Aortic smooth muscle cell (primary cell): ENCODE data around the gene CLRN3. TPM values are rescaled to one million over a fixed set of nuclear protein-coding genes. Genes with fewer than 3 reads are reported as not detected.

Source experiments
- total RNA-seq: library from RNA; depleted of rRNA; stranded (reverse); fragments of >200 nt; gene quantifications from 2 replicates; pipeline ENCODE4 v1.2.3, GENCODE V29; 2014

The CLRN3 gene
- not detected in 2 replicates for total RNA-seq

GRCh38 chr10:127892743-127893142 lies at the start of gene CLRN3:
Gene CLRN3 (minus strand): TSS chr10:127892941. CDS start chr10:127892784, 157 bp downstream.

GRCh38 chr10:127906548-127907377 lies 14.0 kb upstream of the CLRN3 start, which contains the start of gene PTPRE:
Gene PTPRE (plus strand): TSS chr10:127907103. CDS start chr10:128040882, 133,779 bp downstream.

Other genes starting within 250 kb of the CLRN3 start
- not detected in 2 replicates for gene FOXI2, start 155.8 kb downstream of the CLRN3 start, total RNA-seq
- 1.7 and 3.8 TPM in 2 replicates for gene PTPRE, start 14.2 kb upstream of the CLRN3 start, total RNA-seq
- gene MKI67, start 233.5 kb upstream of the CLRN3 start, total RNA-seq, result 12.4 and 15.7 TPM in 2 replicates